Kidney epithelial cell (primary cell): ENCODE data around the gene SOS2. TPM values are rescaled to one million over a fixed set of nuclear protein-coding genes. Genes with fewer than 3 reads are reported as not detected.
"Not testable (repeated sequence)": the region's sequence is repeated elsewhere in the genome, so short reads cannot be mapped to it uniquely, and the experiment has no call there.

Source experiments
- DNase-seq: peaks from one replicate; pipeline ENCODE4 v3.0.0-alpha.2; 2010; ENCODE audit warnings: low read depth
- H3K27me3 ChIP-seq: 2 replicates; pipeline ENCODE4 v1.6.0; 2011; ENCODE audit warnings: low read length; ENCODE audit not compliant: control insufficient read depth, insufficient read depth
- H3K36me3 ChIP-seq: 2 replicates; pipeline ENCODE4 v1.5.1; 2011; ENCODE audit warnings: low read length; ENCODE audit not compliant: control insufficient read depth, insufficient read depth
- H3K4me3 ChIP-seq: 2 replicates; pipeline ENCODE4 v1.5.1; 2011; ENCODE audit warnings: low read depth, mild to moderate bottlenecking, control low read depth, low read length
- total RNA-seq: library from RNA; depleted of rRNA; stranded (reverse); fragments of >200 nt; gene quantifications from 2 replicates; pipeline ENCODE4 v1.2.3, GENCODE V29; 2015
- TF ChIP-seq, protein P1 (sequence below): IDR thresholded peaks from 2 replicates; pipeline ENCODE4 v1.5.1; 2011; ENCODE audit warnings: mild to moderate bottlenecking, moderate library complexity, low read length, control low read depth, inconsistent platforms; ENCODE audit not compliant: insufficient read depth, poor library complexity, severe bottlenecking

The SOS2 gene
- total RNA-seq, 1 donor from 2014 or later = 26.3 TPM

DNA sequence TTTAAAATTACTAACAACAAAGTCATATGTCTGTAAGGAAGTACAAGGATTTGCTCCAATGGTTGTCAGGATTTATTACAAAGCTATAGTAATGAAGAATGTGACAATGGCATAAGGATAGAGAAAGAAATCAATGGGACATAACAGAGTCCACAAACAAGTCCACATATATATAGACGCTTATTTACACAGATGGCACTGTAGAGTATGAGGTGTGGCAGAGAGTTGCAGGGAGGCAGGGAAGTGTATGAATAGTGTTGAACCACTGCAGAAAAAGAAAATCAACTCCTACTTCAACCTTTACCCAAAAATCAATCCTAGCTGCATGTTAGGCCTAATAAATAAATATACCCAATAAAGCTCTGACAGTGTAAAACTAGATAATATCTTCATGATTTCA lies 21.3 kb downstream of the SOS2 start:
- TF ChIP-seq, protein P1, sequence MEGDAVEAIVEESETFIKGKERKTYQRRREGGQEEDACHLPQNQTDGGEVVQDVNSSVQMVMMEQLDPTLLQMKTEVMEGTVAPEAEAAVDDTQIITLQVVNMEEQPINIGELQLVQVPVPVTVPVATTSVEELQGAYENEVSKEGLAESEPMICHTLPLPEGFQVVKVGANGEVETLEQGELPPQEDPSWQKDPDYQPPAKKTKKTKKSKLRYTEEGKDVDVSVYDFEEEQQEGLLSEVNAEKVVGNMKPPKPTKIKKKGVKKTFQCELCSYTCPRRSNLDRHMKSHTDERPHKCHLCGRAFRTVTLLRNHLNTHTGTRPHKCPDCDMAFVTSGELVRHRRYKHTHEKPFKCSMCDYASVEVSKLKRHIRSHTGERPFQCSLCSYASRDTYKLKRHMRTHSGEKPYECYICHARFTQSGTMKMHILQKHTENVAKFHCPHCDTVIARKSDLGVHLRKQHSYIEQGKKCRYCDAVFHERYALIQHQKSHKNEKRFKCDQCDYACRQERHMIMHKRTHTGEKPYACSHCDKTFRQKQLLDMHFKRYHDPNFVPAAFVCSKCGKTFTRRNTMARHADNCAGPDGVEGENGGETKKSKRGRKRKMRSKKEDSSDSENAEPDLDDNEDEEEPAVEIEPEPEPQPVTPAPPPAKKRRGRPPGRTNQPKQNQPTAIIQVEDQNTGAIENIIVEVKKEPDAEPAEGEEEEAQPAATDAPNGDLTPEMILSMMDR = no peak
- DNase-seq = no peak
- Histone ChIP-seq H3K36me3 (no peaks in the 10 kb centered on the region), H3K4me3 (no peak overlapping the region), H3K27me3 (no peaks in the 10 kb centered on the region)

DNA sequence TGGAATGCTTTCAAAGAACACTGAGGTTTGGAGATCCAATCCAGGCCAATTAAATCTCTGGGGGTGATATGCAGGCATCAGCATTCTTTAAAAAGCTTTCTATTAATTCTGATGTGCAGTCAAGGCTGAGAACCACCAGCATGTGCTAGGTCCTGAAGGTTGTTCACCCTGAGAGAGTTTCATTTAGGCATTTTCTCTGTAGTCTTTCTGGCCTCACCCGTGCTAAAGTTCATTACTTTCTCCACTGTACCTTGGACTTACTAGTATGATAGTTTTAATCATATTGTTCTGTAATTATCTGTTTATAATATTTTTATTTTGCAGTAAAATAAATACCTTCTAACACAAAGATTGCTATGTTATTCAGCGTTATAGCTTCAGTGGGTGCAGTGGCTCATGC lies 32.9 kb downstream of the SOS2 start:
- TF ChIP-seq, protein P1 = no peak
- DNase-seq = no peak
- no peak overlapping the region for H3K4me3 ChIP-seq
- no peaks in the 10 kb centered on the region for H3K36me3 ChIP-seq
- no peaks in the 10 kb centered on the region for H3K27me3 ChIP-seq

GRCh38 chr14:50191499-50191898 lies 39.9 kb downstream of the SOS2 start:
- Histone ChIP-seq H3K36me3 (no peaks in the 10 kb centered on the region), H3K4me3 (no peak overlapping the region), H3K27me3 (no peaks in the 10 kb centered on the region)
- no peak for DNase-seq
- TF ChIP-seq, protein P1 = no peak

DNA sequence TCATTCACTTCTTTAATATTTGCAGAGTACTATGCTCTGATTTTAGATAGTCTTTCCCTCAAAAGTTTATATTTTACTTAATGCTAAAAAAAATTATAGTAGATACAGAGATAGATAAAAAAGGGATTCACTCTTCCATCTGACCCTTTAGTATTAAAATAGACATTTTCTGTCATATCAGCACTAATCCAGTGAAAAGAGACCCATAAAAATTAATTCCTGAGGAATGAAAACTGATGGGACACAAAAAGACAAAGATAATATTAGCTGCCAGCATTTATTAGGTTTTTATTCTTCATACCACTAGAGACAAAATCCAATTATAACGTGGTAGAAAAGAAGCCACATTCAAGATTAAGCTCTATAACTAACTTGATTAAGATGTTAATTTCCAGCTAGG lies 45.3 kb downstream of the SOS2 start:
- TF ChIP-seq, protein P1 = no peak
- Histone ChIP-seq H3K36me3 (no peaks in the 10 kb centered on the region), H3K27me3 (no peaks in the 10 kb centered on the region), H3K4me3 (no peak overlapping the region)
- no peak for DNase-seq

- TF ChIP-seq, protein P1 = no peak
- Histone ChIP-seq H3K27me3 (no peaks in the 10 kb centered on the region), H3K4me3 (no peak overlapping the region), H3K36me3 (no peaks in the 10 kb centered on the region)
- no peak for DNase-seq
Observed at GRCh38 chr14:50173891-50174290, 57.5 kb downstream of the SOS2 start.

DNA sequence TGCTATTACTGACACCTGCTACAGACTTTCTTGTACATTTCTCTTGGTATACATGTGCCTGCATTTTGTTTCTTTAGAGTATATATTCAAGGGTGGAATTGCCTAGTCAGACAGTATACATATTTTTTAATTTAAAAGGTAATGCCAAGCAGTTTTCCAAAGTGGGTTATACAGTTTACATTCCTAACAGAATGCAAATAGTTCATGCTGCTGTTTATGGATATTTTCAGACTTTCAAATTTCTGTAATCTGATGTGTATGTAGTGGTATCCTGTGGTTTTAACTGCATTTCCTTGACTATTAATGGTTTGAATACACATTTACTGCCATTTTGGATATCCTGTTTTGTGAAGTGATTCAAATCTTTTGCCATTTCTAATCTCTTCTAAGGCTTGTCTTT lies 59.5 kb downstream of the SOS2 start:
- Histone ChIP-seq H3K4me3 (no peak overlapping the region), H3K27me3 (no peaks in the 10 kb centered on the region), H3K36me3 (no peaks in the 10 kb centered on the region)
- TF ChIP-seq, protein P1 = no peak
- DNase-seq = no peak

DNA sequence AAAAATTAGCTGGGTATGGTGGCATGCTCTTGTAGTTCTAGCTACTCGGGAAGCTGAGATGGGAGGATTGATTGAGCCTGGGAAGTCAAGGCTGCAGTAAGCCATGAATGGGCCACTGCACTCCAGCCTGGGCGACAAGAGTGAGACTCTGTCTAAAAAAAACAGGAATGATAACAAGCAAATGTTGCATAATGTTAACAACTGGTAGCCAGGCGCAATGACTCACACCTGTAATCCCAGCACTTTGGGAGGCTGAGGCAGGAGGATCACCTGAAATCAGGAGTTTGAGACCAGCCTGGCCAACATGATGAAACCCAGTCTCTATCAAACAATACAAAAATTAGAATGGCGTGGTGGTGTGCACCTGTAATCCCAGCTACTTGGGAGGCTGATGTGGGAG lies 64.0 kb downstream of the SOS2 start:
- not testable (repeated sequence) for H3K36me3 ChIP-seq, H3K27me3 ChIP-seq, H3K4me3 ChIP-seq, DNase-seq
